ENCODE data around the gene GPR3. TPM values are rescaled to one million over a fixed set of nuclear protein-coding genes. Genes with fewer than 3 reads are reported as not detected.

Gene GPR3
- total and polyA plus RNA-seq, 10 of the 15 experiments (the other 5 are each of a cell fraction or from before 2014, with no cell fraction given) = 0.33 to 1.4 (median 0.63) TPM; not detected in 3

GRCh38 chr1:27363766-27364695, 28.4 kb upstream of the GPR3 start:
- TF ChIP-seq SKIL (IDR thresholded peaks at IDR 0.05; ENCODE audit: low read depth, poor library complexity, severe bottlenecking) (no peak), NR2C1 (IDR thresholded peaks at IDR 0.05) (peak; percentile 47; the same call in 1 of the 2 replicates), NR2F1 (conservative IDR thresholded peaks at IDR 0.05) (peak; percentile 72; the same call in 1 of the 2 replicates), JUND (IDR thresholded peaks at IDR 0.05; ENCODE audit: low read depth, low read length) (no peak)
- in situ Hi-C loops (cut with MboI) = no loop called here
- no peak for FAIRE-seq
- H3K9me3 ChIP-seq (replicated peaks; ENCODE audit: control insufficient read depth, insufficient read depth, low read length) = no peaks in the 10 kb centered on the region
- intact Hi-C loops (cut with micrococcal nuclease; ENCODE audit: unreplicated experiment) = no loop called here
- peaks cover 16% of the 10 kb centered on the region for H3K4me1 ChIP-seq (ENCODE audit: control insufficient read depth, insufficient read depth, low read length)
- H3K9ac ChIP-seq (ENCODE audit: control insufficient read depth, insufficient read depth, low read length) = no peak overlapping the region
- POLR2A ChIA-PET = no interaction called here
- no peaks in the 10 kb centered on the region for H3K36me3 ChIP-seq (ENCODE audit: control insufficient read depth in 2 of 2, insufficient read depth in 2 of 2, low read length in 1 of 2)
- no peak overlapping the region for H3K4me3 ChIP-seq
- WGBS (ENCODE audit: insufficient coverage, insufficient replicate concordance, low lambda C conversion rate, missing lambda C conversion rate) = 83% methylated on average over 25 of the region's 26 CpGs
- H4K20me1 ChIP-seq (ENCODE audit: control insufficient read depth, insufficient read depth) = no peaks in the 10 kb centered on the region; the same call in 1 of the 2 replicates
- CTCF ChIA-PET = interaction anchor here (0.7 to 4.0 kb wide), 6 partner anchors 11 to 242 kb away, joined by 3 to 35 read pairs (median 4); no protein-coding TSS in a partner anchor
- RAD21 ChIA-PET (ENCODE audit: unreplicated experiment) = interaction anchor here (1.7 kb wide), 1 partner anchor 31 kb away, joined by 9 read pairs; no protein-coding TSS in a partner anchor
- ATAC-seq = no peak
- SMC1A ChIA-PET (ENCODE audit: uncharacterized antibody, unreplicated experiment) = interaction anchor here (3.3 kb wide), 1 partner anchor 24 kb away, joined by 27 read pairs; no protein-coding TSS in a partner anchor
- no TSS peak for BruUV-seq (replicated peaks)
- no peak overlapping the region for H3K4me2 ChIP-seq (ENCODE audit: control insufficient read depth, insufficient read depth)
- no peaks in the 10 kb centered on the region for H3K79me2 ChIP-seq (ENCODE audit: control insufficient read depth, insufficient read depth, low read length)
- H3K27ac ChIP-seq (ENCODE audit: control insufficient read depth, insufficient read depth) = no peak overlapping the region
- no peaks in the 10 kb centered on the region; a peak in 1 of 4 replicates for H3K27me3 ChIP-seq (replicated peaks in 1 of 2; ENCODE audit: control insufficient read depth in 2 of 2, insufficient read depth in 2 of 2, low read length in 1 of 2)
- no peak overlapping the region for H2AFZ ChIP-seq (ENCODE audit: control insufficient read depth, low read depth, low read length)
- no peak for DNase-seq (ENCODE audit: low read depth, low spot score)
